Measurements from ENCODE around the gene ADCYAP1R1.

- TF ChIP-seq CTCF (IDR thresholded peaks at IDR 0.05) (no peak), POLR2A (IDR thresholded peaks at IDR 0.05) (no peak)
Observed at GRCh38 chr7:31059551-31059950, 7.4 kb downstream of the ADCYAP1R1 start.

Data from right lobe of liver (tissue), 4 donors.